ENCODE measurements around the gene DGKE. TPM values are rescaled to one million over a fixed set of nuclear protein-coding genes. Genes with fewer than 3 reads are reported as not detected.

DGKE gene
- total and polyA plus RNA-seq, 3 donors from 2014 or later, result 13.3 to 27.7 (median 26.3) TPM

DNA sequence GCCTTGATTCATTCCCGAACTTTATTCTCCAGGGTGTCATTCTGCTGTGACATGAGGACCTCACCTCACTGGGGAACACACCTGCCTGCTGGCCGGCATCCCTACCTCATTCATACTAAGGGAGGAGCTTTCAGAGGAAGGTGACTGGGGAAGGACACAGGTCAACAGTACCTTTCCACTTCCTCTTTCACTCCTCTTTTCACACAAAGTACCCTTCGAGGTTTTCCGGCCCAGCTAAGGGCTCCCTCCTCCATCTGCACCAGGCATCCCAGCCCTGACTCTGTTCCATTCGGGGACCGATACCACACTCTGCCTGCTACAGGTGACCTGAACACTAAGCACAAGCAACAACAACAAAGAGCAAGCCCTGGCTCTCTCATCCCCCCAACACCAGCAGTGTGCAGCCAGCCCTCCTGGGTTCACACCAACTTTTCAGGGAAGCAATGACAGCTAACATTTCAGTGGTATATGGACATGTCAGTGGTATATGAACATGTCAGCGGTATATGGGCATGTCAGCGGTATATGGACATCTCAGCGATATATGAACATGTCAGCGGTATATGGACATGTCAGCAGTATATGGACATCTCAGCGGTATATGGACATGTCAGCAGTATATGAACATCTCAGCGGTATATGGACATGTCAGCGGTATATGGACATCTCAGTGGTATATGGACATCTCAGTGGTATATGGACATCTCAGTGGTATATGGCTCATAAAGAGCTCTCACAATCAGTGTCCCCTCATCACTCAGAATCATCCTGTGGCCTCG is 63.9 kb downstream of the DGKE start:
- intact Hi-C loops (cut with DNase I; ENCODE audit: low total_unique reads), result no loop called here
- TF ChIP-seq, protein P1, sequence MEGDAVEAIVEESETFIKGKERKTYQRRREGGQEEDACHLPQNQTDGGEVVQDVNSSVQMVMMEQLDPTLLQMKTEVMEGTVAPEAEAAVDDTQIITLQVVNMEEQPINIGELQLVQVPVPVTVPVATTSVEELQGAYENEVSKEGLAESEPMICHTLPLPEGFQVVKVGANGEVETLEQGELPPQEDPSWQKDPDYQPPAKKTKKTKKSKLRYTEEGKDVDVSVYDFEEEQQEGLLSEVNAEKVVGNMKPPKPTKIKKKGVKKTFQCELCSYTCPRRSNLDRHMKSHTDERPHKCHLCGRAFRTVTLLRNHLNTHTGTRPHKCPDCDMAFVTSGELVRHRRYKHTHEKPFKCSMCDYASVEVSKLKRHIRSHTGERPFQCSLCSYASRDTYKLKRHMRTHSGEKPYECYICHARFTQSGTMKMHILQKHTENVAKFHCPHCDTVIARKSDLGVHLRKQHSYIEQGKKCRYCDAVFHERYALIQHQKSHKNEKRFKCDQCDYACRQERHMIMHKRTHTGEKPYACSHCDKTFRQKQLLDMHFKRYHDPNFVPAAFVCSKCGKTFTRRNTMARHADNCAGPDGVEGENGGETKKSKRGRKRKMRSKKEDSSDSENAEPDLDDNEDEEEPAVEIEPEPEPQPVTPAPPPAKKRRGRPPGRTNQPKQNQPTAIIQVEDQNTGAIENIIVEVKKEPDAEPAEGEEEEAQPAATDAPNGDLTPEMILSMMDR (IDR thresholded peaks at IDR 0.05), result no peak
- TF ChIP-seq POLR2A (IDR thresholded peaks at IDR 0.05), result no peak
- peaks cover 4% of the 10 kb centered on the region for H3K4me1 ChIP-seq
- 94% methylated on average over 14 of the region's 14 CpGs for WGBS, 2 donors
- no peak overlapping the region for H3K4me3 ChIP-seq
- no peaks in the 10 kb centered on the region for H3K27me3 ChIP-seq
- no peaks in the 10 kb centered on the region for H3K9me3 ChIP-seq
- no peak for DNase-seq
- no peak overlapping the region for H3K27ac ChIP-seq
- no peaks in the 10 kb centered on the region for H3K36me3 ChIP-seq (ENCODE audit: low read depth, missing control alignments)

DNA sequence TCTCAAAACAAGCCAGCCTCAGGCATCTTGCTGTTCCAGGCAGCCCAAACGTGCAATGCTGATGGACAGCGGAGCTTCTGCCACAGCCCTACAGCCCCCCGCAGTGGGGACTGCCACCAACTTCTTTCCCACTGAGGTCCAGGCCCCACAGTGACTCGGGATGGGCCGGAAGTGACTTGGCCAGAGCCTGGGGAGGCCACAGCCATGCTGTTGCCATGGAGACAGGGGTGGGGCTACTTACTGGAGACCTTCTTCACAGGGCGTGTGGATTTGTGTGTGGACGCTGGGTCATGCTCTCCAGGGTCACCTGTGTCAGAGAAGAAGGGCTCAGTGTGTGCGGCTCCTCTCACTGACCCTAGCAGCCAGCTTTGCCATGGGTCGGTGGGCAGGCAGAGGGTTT is 64.9 kb downstream of the DGKE start:
- no peak overlapping the region for H3K27ac ChIP-seq
- no peak for TF ChIP-seq POLR2A (IDR thresholded peaks at IDR 0.05)
- H3K4me3 ChIP-seq, result no peak overlapping the region
- 81 to 91% methylated on average over 5 to 9 of the region's 9 CpGs for WGBS, 2 donors
- H3K36me3 ChIP-seq (ENCODE audit: low read depth, missing control alignments), result no peaks in the 10 kb centered on the region
- DNase-seq, result no peak
- H3K9me3 ChIP-seq, result no peaks in the 10 kb centered on the region
- intact Hi-C loops (cut with DNase I; ENCODE audit: low total_unique reads), result no loop called here
- peaks cover 4% of the 10 kb centered on the region for H3K4me1 ChIP-seq
- H3K27me3 ChIP-seq, result no peaks in the 10 kb centered on the region

DNA sequence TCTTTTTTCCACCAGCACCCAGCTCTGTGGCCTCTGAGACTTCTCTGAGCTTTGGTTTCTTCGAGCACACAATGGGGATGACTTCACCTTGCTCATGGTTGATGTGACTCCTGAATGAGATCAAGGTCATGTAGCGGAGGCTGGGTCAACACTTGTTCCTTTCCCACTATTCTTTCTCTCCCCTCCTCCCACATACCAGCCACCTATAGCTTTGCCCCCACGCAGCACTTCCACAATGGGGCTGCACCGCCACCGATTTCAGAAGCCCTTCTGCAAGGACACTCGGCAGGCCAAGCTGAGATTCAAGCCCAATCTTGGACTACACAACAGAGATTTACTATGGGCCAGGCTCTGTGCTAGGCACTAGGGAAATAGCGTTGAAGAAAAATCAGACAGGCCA is 65.5 kb downstream of the DGKE start:
- WGBS, 2 donors, result 76 to 85% methylated on average over 7 of the region's 7 CpGs
- Histone ChIP-seq H3K27me3 (no peaks in the 10 kb centered on the region), H3K9me3 (no peaks in the 10 kb centered on the region), H3K27ac (no peak overlapping the region), H3K4me1 (peaks cover 4% of the 10 kb centered on the region), H3K4me3 (no peak overlapping the region), H3K36me3 (ENCODE audit: low read depth, missing control alignments) (no peaks in the 10 kb centered on the region)
- TF ChIP-seq, protein P1 (IDR thresholded peaks at IDR 0.05), result no peak
- no peak for TF ChIP-seq POLR2A (IDR thresholded peaks at IDR 0.05)
- intact Hi-C loops (cut with DNase I; ENCODE audit: low total_unique reads), result no loop called here
- DNase-seq, result no peak

DNA sequence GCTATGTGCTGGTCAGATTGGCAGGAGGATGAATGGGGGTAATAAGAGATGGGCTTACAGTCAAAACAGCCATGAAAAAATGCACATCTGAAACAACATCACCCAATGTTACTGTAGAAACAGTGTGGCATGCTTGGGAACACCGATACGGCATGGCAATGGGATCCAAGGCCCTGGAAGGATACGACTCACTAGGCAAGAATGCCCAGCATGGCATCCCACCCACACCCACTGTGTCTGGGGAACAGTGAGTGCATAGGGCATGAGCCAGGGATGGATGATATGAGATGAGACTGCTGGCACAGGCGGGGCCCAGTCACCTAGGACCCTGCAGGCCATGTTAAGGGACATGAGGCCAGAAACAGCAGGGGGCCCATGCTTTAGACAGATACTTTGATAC is 68.4 kb downstream of the DGKE start:
- TF ChIP-seq POLR2A (IDR thresholded peaks at IDR 0.05), result no peak
- TF ChIP-seq, protein P1 (IDR thresholded peaks at IDR 0.05), result no peak
- Histone ChIP-seq H3K9me3 (no peaks in the 10 kb centered on the region), H3K4me1 (peaks cover 8% of the 10 kb centered on the region), H3K36me3 (ENCODE audit: low read depth, missing control alignments) (no peaks in the 10 kb centered on the region), H3K4me3 (no peak overlapping the region), H3K27me3 (no peaks in the 10 kb centered on the region), H3K27ac (no peak overlapping the region)
- WGBS, 2 donors, result 71 to 73% methylated on average over 3 to 4 of the region's 4 CpGs
- intact Hi-C loops (cut with DNase I; ENCODE audit: low total_unique reads), result no loop called here
- DNase-seq, result no peak

DNA sequence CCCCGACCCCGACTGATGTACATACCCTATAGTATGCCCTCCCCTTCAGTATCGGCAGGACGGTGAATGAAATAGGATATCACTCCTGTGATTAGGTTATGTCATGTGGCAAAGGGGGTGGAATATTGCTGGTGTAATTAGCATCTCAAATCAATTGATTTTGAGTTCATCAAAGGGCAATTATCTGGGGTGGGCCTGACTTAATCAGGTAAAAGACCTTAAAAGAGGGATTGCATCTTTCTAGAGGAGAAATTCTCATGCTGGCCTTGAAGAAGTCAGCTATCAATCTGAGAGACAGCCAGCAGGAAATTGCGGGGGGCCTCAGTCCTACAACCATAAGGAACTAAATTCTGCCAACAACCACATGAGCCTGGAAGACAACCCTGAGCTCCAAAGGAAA is 69.6 kb downstream of the DGKE start:
- Histone ChIP-seq H3K27me3 (no peaks in the 10 kb centered on the region), H3K27ac (no peak overlapping the region), H3K4me1 (peaks cover 20% of the 10 kb centered on the region), H3K4me3 (no peak overlapping the region), H3K36me3 (ENCODE audit: low read depth, missing control alignments) (no peaks in the 10 kb centered on the region), H3K9me3 (no peaks in the 10 kb centered on the region)
- 87 to 91% methylated on average over 5 of the region's 5 CpGs for WGBS, 2 donors
- no peak for DNase-seq
- intact Hi-C loops (cut with DNase I; ENCODE audit: low total_unique reads), result no loop called here
- no peak for TF ChIP-seq POLR2A (IDR thresholded peaks at IDR 0.05)
- TF ChIP-seq, protein P1 (IDR thresholded peaks at IDR 0.05), result no peak
